ENCODE results near the gene SUGCT. TPM values are rescaled to one million over a fixed set of nuclear protein-coding genes. Genes with fewer than 3 reads are reported as not detected.
"Not testable (repeated sequence)": the region's sequence is repeated elsewhere in the genome, so short reads cannot be mapped to it uniquely, and the experiment has no call there.

The SUGCT gene
- total RNA-seq, 1 experiment from 2014 or later, result 1.6 TPM

- Mint-ChIP-seq H3K27ac (ENCODE audit: unreplicated experiment) (no peak overlapping the region), H3K27me3 (ENCODE audit: unreplicated experiment) (no peaks in the 10 kb centered on the region), H3K4me1 (ENCODE audit: low read depth, unreplicated experiment) (peaks cover 24% of the 10 kb centered on the region), H3K4me3 (ENCODE audit: low read depth, unreplicated experiment) (peak overlapping the region; percentile 96), H3K36me3 (ENCODE audit: insufficient read depth, unreplicated experiment) (peaks cover 36% of the 10 kb centered on the region), H3K9me3 (ENCODE audit: low read depth, unreplicated experiment) (no peaks in the 10 kb centered on the region)
- CTCF ChIA-PET, result interaction anchor here (0.5 to 1.3 kb wide), 5 partner anchors 13 to 546 kb away, joined by 3 to 4 read pairs (median 3); no protein-coding TSS in a partner anchor
- intact Hi-C loops (cut with micrococcal nuclease; ENCODE audit: unreplicated experiment), result loop anchor here (10.0 kb wide), 1 partner anchor 240 kb away; no protein-coding TSS in a partner anchor
- TF ChIP-seq CTCF (IDR thresholded peaks at IDR 0.05; ENCODE audit: unreplicated experiment), result no peak
- no peak for DNase-seq
- BruUV-seq (replicated peaks), result no TSS peak
These were observed 459 bp downstream of the SUGCT start for GRCh38 chr7:40135317-40135610.

GRCh38 chr7:40137563-40137962, 2.8 kb downstream of the SUGCT start:
- no peak overlapping the region for H3K4me3 Mint-ChIP-seq (ENCODE audit: low read depth, unreplicated experiment)
- peaks cover 16% of the 10 kb centered on the region for H3K4me1 Mint-ChIP-seq (ENCODE audit: low read depth, unreplicated experiment)
- BruUV-seq (replicated peaks), result no TSS peak

GRCh38 chr7:40138973-40139372, 4.2 kb downstream of the SUGCT start:
- H3K4me3 Mint-ChIP-seq (ENCODE audit: low read depth, unreplicated experiment), result no peak overlapping the region

More at GRCh38 chr7:40137563-40137962, 2.8 kb downstream of the SUGCT start:
- Mint-ChIP-seq H3K27me3 (ENCODE audit: unreplicated experiment) (no peaks in the 10 kb centered on the region), H3K36me3 (ENCODE audit: insufficient read depth, unreplicated experiment) (peaks cover 23% of the 10 kb centered on the region), H3K27ac (ENCODE audit: unreplicated experiment) (no peak overlapping the region), H3K9me3 (ENCODE audit: low read depth, unreplicated experiment) (peaks cover 3% of the 10 kb centered on the region)
- no peak for TF ChIP-seq CTCF (IDR thresholded peaks at IDR 0.05; ENCODE audit: unreplicated experiment)
- no peak for DNase-seq
- intact Hi-C loops (cut with micrococcal nuclease; ENCODE audit: unreplicated experiment), result loop anchor here (10.0 kb wide), 1 partner anchor 243 kb away; no protein-coding TSS in a partner anchor
- CTCF ChIA-PET, result no interaction called here

GRCh38 chr7:40139891-40140290, 5.1 kb downstream of the SUGCT start:
- H3K36me3 Mint-ChIP-seq (ENCODE audit: insufficient read depth, unreplicated experiment); DNase-seq; H3K4me1 Mint-ChIP-seq (ENCODE audit: low read depth, unreplicated experiment); H3K27me3 Mint-ChIP-seq (ENCODE audit: unreplicated experiment); H3K27ac Mint-ChIP-seq (ENCODE audit: unreplicated experiment); BruUV-seq (replicated peaks); CTCF ChIA-PET; H3K4me3 Mint-ChIP-seq (ENCODE audit: low read depth, unreplicated experiment); H3K9me3 Mint-ChIP-seq (ENCODE audit: low read depth, unreplicated experiment): not testable (repeated sequence)
- intact Hi-C loops (cut with micrococcal nuclease; ENCODE audit: unreplicated experiment), result loop anchor here (10.0 kb wide), 1 partner anchor 245 kb away; no protein-coding TSS in a partner anchor

More at GRCh38 chr7:40138973-40139372, 4.2 kb downstream of the SUGCT start:
- BruUV-seq (replicated peaks), result no TSS peak
- Mint-ChIP-seq H3K4me1 (ENCODE audit: low read depth, unreplicated experiment) (peaks cover 8% of the 10 kb centered on the region), H3K27me3 (ENCODE audit: unreplicated experiment) (no peaks in the 10 kb centered on the region), H3K9me3 (ENCODE audit: low read depth, unreplicated experiment) (peaks cover 3% of the 10 kb centered on the region), H3K36me3 (ENCODE audit: insufficient read depth, unreplicated experiment) (peaks cover 16% of the 10 kb centered on the region), H3K27ac (ENCODE audit: unreplicated experiment) (no peak overlapping the region)
- intact Hi-C loops (cut with micrococcal nuclease; ENCODE audit: unreplicated experiment), result loop anchor here (10.0 kb wide), 1 partner anchor 244 kb away; no protein-coding TSS in a partner anchor
- DNase-seq, result no peak
- CTCF ChIA-PET, result interaction anchor here (0.6 kb wide), 1 partner anchor 366 kb away, joined by 3 read pairs; no protein-coding TSS in a partner anchor
- TF ChIP-seq CTCF (IDR thresholded peaks at IDR 0.05; ENCODE audit: unreplicated experiment), result no peak

GRCh38 chr7:40141916-40142315, 7.1 kb downstream of the SUGCT start:
- intact Hi-C loops (cut with micrococcal nuclease; ENCODE audit: unreplicated experiment); CTCF ChIA-PET; BruUV-seq (replicated peaks); H3K4me3 Mint-ChIP-seq (ENCODE audit: low read depth, unreplicated experiment); H3K9me3 Mint-ChIP-seq (ENCODE audit: low read depth, unreplicated experiment); H3K27me3 Mint-ChIP-seq (ENCODE audit: unreplicated experiment); H3K4me1 Mint-ChIP-seq (ENCODE audit: low read depth, unreplicated experiment); H3K36me3 Mint-ChIP-seq (ENCODE audit: insufficient read depth, unreplicated experiment); H3K27ac Mint-ChIP-seq (ENCODE audit: unreplicated experiment): not testable (repeated sequence)
- peak; percentile 22 for DNase-seq

- H3K36me3 Mint-ChIP-seq (ENCODE audit: insufficient read depth, unreplicated experiment); H3K4me1 Mint-ChIP-seq (ENCODE audit: low read depth, unreplicated experiment); BruUV-seq (replicated peaks); H3K27me3 Mint-ChIP-seq (ENCODE audit: unreplicated experiment); H3K4me3 Mint-ChIP-seq (ENCODE audit: low read depth, unreplicated experiment); DNase-seq; H3K27ac Mint-ChIP-seq (ENCODE audit: unreplicated experiment); intact Hi-C loops (cut with micrococcal nuclease; ENCODE audit: unreplicated experiment): not testable (repeated sequence)
- H3K9me3 Mint-ChIP-seq (ENCODE audit: low read depth, unreplicated experiment), result peaks cover 10% of the 10 kb centered on the region
- CTCF ChIA-PET, result interaction anchor here (0.7 kb wide), 1 partner anchor 191 kb away, joined by 5 read pairs; no protein-coding TSS in a partner anchor
These were observed 10.9 kb downstream of the SUGCT start for GRCh38 chr7:40145596-40146130.

Data from Calu3 (cell line).